NCI-H1930 (cell line): ENCODE data around the gene GRK6.
A peak's percentile ranks its signal among the peaks of the same experiment; 100 is the strongest.

Experiments
- DNase-seq, 2 experiments: peaks; one replicate each; lab custom pipeline; 2025; lab: John Stamatoyannopoulos, UW

GRK6 gene

DNA sequence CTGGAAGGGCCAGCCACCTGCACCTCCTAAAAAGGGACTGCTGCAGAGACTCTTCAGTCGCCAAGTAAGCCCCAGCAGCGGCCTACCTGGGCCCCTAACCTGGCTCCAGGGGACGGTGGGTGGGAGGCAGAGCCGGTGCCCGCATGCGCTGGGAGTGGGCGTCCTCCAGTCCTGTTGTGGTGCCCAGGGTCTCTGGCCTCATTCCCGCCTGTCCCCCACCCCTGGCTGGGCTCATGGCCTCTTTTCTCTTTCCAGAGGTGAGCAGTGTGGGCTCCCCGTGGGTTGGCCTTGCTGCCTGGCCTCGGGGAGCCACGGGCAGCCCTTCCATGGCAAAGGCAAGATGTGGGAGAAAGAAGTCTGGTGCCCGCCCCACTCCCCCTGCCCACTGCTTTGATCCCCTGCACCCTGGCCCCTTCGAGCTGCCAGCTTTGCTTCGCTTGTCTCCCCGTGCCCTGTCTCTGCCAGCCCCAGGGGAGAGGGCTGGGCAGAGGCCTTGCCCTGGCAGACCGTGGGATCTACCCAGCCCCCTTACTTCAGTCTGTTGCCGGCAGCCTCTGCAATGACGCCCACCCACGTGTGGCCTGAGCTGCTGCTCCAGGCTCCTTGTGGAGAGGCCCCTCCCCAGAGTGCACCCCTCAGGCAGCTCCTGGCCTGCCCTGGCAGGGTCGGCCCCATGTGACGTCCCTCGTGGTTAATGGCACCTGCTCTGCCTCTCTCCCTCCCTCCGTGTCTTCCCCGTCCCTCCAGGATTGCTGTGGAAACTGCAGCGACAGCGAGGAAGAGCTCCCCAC lies 14.7 kb downstream of the GRK6 start:
- no peak for DNase-seq

DNA sequence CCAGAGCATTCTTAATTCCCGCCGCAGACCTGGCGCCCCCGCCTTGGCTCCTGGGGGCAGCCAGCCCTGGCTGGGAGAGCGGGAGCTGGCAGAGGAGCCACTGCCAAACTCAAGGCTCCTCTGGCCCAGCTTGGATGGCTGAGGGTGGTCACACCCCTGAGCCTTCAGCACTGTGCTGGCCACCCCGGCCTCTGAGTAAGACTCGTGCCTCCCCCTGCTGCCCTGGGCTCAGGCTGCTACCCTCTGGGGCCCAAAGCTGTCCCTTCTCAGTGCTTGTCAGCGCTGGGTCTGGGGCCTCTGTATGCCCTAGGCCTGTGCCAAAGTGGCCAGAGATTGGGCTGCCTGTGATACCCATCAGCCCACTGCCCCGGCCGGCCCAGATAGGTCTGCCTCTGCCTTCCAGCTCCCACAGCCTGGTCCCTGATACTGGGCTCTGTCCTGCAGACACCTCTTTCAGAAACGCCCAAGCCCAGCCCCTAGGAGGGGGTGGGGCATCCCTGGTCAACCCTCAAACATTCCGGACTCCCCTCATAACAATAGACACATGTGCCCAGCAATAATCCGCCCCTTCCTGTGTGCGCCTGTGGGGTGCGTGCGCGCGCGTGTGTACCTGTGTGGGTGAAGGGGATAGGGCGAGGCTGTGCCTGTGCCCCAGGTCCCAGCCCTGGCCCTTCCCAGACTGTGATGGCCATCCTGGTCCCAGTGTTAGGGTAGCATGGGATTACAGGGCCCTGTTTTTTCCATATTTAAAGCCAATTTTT lies 15.8 kb downstream of the GRK6 start:
- DNase-seq = no peak

- DNase-seq = no peak
Observed at GRCh38 chr5:177443144-177443983, 16.9 kb downstream of the GRK6 start.

- DNase-seq = no peak
Observed at GRCh38 chr5:177444106-177445051, 17.9 kb downstream of the GRK6 start.

DNA sequence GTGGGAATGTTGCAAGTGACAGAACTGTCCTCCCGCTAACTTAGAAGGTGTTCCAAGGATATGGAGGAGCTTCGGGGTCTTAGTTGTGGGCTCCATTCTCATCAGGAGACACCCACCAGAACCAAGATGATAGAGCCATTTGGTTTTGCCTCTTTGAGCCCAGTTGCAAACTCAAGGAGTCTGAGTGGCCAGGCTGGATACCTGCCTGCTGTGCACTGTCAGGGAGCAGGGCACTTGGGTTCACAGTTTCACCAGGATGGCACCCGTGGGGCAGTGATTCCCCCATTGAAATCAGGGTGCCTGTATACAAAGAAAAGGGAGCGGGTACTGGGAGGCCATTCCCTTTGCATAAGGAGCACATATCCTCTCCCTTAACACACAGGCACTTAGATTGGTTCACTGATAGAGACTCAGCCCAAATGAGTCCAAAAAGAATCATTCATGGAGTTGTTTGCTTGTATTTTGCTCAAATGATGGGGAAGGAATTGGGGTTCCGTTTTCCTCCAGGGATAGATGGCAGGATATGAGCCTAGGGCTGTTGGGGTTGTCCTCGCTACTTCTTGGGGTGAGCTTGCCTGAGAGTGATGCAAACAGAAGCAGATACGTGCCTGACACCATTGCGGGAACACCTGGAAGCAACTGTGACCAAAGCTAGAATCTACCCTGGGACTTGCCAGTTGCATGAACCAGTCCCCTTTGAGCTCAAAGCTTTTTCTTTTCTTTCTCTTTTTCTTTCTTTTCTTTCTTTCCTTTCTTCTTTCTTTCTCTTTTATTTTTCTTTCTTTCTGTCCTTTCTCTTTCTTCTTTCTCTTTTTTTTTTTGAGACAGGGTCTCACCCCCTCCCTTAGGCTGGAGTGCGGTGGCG lies 18.8 kb downstream of the GRK6 start:
- no peak for DNase-seq

GRCh38 chr5:177445917-177446199 lies 19.4 kb downstream of the GRK6 start:
- DNase-seq = no peak

DNA sequence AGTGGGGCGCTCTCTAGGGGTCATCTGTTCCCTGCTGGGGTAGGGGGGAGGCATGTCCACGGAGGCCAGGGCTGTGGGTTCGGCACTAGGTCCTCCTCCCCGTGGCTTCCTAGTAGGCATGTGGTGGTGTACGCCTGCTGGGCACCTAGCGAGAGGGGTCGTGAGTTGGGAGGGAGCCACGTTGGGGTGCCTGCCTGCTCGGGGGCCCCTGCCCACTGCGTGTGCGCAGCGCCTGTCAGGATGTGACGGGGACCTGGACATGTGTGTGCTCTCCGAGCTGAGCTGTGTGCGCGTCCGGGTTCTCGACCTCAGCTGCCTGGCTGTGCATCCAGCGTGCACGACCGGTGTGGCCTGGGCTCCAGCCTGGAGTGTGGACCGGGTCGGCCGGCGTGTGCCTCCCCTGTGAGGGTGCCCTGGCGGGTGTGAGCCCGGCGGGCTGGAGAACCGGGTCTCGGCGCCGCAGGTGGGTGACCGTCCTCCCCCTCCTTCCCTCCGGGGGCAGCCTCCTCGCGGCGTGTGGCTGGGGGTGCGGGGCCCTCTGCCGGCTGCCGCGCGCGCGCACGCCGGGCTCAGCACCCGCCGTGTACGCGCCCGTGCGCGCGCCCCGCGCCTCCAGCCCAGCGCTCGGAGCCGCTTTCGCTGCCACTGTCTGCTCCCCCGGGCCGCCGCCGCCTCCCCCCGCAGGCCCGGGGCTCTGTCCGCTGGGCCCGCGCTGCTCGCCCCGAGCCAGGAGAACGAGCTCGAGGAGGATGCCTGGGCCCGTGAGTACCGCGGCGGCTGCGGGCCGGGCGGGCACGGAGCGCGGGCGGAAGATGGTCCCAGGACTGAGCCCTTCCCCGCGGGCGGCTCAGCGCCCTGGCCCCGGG lies 20.0 kb downstream of the GRK6 start, which contains the start of gene PRR7:
Gene PRR7, plus strand, starts transcription at position 615 of the 866 bp plus-strand sequence. CDS start 8,254 bp downstream, outside the sequence.
- peak; percentile 31 to 61 for DNase-seq

DNA sequence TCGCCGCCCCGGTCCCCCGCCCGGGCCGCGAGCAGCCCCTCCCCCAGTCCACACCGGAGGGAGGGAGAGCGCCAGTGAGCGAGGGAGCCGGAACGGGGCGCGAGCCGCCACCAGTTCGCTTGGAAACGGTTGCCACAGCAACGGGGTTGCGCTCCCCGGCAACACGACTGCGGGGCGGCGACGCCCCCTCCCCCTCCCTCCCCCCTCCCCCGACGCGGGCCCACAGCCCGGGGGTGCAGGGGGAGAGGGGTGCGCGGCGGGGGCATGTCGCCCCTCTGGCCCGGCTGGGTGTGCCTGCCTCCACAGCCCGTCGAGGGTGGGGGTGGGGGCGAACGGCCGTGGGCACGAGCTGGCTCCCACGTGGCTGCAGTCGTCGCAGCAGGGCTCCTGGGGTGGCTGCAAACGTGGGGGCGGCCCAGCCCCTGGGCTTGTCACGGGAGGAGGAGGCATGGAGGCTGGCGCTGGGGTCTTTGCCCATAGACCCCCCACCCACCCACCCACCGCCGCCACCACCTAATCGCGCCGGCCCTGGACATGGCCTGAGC lies 20.7 kb downstream of the GRK6 start:
- DNase-seq = peak; percentile 47 to 68

DNA sequence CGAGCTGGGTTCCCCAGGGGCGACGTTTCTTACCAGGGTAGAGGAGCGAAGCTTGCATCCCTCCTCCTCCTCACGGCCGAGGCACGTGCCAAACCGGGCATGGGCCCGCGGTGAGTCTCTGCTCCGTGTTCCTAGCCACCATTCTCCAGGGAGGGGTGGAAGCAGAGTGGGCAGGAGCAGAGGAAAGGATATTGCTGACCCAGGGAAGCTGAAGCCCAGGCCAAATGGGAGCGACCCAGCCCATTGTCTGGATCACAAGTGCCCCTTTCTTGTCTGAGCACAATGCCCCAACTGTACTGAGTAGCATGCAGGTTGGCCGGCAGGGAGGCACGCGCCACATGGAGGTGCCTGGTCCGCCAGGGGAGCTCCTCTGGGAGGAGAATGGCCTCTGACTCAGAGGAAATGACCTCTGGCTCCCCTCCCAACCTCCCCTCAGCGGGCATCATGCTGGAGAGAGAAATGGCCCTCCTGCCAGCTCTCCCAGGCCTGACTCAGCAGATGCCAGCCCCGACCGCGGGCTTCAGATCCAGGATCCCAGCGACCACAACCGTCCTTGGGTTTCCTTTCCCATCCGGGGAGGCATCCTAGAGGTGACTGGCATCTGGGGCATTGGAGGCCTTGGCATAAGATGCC lies 21.3 kb downstream of the GRK6 start:
- no peak for DNase-seq

GRCh38 chr5:177448244-177448950 lies 21.9 kb downstream of the GRK6 start:
- DNase-seq = no peak

GRCh38 chr5:177449140-177450061 lies 22.9 kb downstream of the GRK6 start:
- DNase-seq = no peak

DNA sequence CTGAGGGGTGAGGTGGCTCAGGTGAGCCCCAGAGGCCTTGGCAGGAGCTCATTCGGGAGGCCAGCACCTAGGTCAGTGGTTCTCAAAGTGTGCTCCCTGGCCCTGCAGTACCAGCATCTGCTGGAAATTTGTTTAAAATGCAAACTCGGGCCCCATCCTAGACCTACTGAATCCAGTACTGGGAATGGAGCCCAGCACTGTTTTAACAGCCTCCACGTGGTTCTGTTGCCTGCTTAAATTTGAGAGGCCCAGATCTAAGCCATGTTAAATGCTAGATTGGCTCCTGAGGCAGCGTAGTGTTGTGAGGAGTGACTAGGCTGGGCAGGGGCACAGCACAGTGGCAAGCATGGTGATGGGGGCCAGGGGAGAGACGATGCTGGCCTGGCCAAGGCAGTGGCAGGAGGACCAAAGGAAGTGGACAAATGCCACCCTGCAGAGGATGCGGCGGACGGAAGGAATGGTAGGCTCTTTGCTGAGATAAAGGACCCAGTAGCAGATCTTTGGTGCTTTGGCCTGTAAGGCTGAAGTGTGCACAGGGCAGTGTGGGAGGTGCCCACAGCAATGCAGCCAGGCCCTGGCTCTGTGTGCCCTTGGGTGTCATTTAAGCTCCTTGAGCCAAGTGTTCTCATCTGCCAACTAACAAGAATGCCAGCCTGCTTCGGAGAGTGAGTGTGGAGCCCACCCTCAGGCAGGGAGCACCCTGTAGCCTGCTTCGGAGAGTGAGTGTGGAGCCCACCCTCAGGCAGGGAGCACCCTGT lies 24.4 kb downstream of the GRK6 start:
- DNase-seq = no peak

GRCh38 chr5:177452688-177453638 lies 26.5 kb downstream of the GRK6 start:
- no peak for DNase-seq

DNA sequence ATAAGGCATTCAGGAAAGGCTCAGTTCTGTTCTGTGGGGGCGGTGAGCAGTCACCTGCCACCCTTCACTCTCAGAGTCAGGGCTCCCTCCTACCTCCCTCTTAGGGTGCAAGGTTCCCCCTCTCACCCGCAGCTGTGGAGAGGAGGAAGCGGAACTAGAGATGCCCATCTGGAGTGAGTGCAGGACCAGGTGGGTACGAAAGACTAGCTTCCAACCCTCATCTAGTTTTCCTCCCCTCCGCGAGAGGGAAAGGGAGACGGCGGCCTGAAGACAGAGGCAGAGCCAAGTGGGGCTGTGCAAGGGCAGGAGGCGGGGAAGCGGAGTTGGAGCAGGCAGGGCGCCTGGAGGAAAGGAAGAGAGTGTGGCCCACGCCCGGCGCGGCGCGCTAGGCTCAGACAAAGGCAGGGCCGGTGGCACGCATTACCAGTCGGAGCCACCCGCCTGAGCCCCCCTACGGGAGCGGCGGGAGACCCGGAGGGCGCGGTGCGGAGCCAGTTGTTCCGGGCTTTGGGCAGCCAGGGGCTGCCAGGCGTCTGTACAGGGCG lies 27.4 kb downstream of the GRK6 start:
- no peak for DNase-seq
